GM21619 (cell line): ENCODE measurements around the gene STIP1.

Experiments used
- ATAC-seq: cut with Tn5 transposase; IDR thresholded peaks from one replicate; pipeline ENCODE4 v1.9.1; 2021; ENCODE audit not compliant: unreplicated experiment

Gene STIP1

DNA sequence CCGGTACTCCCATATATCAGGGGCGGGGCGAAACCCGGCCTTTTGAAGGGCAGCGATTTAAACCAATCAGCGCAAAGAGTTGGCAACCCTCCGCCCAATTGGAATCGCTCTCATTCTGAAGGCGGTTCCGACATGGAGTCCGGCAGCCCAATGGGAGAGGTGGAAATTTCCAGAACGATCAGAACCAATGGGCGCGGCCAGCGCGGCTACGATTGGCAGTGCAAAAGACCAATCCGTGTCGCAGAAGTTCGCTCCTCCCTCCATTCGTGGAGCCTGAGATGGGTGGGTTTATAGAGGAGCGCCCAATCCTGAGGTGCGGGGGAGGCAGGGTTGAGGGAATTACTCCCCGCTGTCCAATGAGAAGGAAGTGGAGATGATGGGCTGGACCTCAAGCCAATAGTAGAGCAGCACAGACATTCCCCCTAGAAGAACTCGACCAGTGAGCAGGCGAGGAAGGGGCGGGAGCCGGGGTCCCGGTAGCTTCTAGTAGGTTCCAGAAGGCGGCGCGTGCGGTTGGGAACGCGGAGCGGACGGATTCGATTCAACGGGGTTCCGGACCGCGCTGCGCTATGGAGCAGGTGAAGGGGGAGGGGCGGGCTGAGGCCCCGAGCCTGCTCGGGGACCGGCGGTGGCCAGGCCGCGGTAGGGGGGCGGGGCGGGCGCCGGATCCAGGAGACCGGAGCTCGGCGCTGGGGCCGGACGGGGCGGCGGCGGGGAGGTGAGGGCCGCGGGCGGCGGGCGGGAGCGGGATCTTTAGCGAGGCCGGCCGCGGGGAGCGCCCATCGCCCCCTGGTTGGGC, at the start of gene STIP1:
STIP1 (plus strand) TSS at position 479 of the 799 bp plus-strand sequence; CDS start at position 570, 91 bp downstream.
- peak; percentile 77 for ATAC-seq

DNA sequence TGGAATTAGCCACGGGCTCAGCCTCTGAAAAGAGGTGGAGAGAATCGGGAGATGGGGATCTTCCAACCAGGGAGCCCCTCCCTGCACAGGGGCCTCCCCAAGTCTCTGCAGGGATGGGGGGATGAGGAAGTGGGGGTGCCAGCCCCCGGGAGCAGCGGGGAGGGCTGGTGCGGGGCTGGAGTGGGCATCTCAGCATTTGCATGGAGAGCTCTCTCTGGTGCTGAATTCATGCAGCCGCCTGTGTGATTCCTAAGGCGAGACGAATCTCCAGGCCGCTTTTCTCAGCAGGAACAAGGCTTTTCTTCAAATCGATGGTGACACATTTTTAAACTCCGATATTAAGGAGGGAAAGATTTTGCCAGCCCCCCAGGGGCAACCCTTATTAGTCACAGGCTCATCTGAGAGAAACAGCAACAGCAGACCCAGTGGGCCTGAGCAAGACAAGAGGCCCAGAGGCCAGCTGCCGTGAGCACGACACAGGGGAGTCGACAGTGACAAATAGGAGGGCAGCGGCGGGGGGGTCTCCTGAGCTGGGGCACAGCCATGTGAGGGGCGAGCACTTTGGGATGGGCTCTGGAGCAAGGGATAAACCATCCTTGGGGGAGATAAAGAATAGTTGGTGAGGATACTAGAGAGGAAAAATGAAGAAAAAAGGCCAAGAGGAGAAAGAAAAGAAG, 49.1 kb upstream of the STIP1 start:
- ATAC-seq, result no peak

DNA sequence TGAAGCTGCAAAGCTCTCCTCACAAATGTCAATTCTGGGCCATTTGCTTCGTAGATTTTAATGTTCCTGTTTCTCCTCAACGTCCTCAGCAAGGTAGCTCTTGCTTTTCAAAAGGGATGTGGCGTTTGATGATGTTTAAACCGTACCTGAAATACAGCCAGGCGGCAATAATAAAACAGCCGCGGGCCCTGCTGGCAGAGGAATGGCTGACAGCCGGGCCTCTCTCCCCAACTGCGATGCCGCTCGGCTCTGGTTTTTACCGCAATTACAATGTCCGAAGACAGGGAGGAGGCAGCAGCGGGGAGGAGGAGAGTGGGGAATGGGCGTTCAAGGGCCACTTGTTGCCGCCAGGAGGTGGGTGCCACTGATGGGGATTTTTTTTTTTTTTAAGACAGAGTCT, 47.6 kb upstream of the STIP1 start:
- ATAC-seq, result no peak

DNA sequence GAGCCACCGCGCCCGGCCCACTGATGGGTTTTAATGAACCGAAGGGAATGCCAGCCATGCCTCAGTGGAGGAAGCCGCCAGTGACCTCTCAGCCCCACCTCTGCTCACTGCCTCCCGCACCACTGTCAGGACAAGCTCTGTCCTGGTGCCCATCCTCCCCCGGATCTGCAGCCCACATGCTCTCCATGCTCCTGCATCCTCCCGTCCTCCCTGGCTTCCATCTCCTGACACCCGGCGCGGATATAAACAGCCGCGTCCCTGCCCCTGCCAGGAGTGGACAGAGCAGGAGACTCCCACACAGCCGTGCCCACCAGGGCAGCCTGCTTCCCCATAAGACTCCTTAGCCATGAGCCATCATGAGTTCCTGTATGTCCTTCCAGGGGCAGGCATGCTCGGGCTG, 46.9 kb upstream of the STIP1 start:
- no peak for ATAC-seq

DNA sequence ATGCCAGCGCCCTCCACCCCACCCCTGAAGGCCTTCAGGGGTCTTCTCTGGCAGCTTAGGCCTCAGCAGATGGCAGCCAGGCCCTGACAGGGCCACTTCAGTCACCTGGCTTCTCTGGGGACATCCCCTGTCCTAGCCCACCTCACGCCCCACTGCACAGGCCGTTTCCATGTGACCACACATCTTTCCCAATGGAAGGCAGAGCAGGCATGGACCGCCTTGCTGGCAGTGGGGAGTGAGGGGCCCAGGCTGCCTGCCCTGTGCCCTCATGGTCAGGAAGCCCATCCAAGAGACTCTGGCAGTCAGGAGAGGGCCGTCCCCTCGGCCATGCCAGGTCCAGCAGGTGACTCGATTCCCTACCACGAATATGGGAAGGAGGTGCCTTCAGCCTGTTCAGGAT, 45.9 kb upstream of the STIP1 start:
- no peak for ATAC-seq

DNA sequence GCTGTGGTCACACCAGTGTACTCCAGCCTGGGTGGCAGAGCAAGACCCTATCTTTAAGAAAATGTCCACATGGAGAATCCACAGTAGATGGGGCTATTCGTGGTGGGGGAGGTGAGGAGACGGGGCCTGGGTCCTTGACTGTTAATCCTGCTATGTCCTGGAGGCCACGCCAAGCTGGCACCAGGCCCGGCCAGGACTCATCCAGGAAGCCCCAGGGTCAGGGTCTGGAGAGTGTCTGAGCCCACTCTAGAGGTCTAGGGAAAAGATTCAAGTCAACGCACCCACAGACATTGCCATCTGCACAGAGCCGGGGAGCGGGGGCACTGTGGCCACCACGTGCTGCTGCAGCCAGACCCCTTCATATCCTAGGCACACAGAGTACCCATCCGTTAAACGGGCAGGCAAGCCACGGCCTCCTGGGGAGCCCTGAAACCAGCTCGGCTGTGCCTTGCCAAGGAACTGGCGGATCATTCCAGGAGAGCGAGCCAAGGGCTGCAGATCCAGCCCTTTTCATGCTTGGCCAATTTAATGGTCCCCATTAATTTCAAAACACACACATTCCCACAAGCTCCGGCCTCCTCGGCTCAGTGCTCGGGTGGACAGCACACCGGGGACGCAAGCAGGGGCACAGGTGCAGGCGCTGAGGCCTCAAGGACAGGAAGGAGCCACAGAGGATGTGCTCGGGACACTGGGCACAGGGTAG, 44.7 kb upstream of the STIP1 start:
- ATAC-seq, result no peak

DNA sequence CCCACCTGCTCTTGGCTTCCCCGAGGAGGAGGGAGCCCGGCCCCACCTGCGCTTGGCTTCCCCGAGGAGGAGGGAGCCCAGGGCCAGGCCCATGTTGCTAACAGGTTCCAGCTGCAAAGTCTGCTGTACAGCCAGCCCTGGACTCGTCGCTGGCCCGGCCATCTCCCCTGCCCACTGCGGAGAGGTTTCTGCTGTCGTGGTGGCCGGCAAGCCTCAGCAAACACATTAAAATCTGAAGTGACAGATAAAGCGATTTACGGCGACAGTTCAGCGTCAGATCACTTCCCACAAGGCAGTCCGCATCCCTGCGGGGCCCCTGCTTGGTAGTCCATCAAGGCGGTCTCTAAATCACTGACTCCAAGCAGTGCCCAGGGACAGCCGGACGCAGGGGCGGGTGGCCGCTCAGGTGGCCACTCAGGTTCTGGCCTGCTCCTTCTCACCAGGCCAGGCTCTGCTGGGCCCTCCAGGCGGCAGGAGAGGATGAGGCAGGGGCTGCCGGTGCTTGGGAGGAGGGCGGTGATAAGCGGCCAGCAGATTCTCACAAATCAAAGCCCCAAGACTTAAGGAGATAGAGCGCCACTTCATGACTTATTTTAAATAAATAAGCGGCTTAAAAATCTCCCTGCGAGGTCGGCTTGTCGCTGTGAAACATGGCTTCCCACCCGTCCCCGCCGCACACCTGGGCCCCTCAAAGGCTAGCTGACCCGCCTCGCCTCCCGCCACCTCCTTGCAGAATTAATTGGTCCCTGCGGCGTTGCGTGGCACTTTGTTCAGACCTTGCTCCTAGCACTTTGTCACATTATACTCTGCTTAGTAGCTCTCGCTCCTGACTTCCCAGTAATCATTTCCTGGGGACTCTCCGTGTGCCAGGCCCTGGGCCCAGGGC, 41.1 kb upstream of the STIP1 start:
- ATAC-seq, result no peak

DNA sequence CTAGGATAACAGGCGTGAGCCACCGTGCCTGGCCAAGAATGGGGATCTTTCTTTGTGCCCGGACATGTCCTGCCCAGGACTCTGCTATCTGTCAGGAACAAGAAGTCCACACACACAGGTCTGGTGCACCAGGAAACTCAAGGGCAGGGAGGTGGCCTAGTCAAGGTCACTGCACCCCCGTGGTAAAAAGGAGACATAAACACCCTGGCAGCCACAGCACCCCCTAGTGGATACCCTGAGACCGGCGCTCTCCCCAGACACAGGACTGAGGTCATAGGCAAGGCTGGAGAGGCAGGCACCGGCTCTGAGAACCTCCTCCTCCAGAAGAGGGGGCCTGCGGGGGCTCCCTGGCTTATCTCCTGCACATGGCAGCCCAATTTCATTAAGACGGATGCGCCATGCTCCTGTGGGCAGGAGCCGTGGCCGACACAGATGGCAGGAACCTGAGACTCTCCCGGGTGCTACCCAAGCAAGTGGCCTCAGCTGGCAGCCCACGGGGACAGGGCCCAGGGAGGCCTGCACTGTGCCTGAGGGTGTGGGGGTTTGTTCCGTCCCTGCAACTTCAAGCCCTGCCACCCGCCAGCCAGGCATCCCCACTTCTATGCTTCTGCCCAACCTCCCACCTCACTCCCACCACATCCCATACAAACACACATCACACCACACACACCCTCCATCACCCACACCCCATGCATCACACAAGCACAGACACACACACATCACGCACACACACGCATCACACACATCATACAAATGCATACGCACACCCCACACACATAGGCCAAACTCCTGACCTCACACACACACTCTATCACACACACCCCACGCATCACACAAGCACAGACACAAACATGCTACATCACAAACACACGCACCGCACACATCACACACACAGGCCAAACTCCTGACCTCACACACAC, 39.7 kb upstream of the STIP1 start:
- ATAC-seq, result no peak

DNA sequence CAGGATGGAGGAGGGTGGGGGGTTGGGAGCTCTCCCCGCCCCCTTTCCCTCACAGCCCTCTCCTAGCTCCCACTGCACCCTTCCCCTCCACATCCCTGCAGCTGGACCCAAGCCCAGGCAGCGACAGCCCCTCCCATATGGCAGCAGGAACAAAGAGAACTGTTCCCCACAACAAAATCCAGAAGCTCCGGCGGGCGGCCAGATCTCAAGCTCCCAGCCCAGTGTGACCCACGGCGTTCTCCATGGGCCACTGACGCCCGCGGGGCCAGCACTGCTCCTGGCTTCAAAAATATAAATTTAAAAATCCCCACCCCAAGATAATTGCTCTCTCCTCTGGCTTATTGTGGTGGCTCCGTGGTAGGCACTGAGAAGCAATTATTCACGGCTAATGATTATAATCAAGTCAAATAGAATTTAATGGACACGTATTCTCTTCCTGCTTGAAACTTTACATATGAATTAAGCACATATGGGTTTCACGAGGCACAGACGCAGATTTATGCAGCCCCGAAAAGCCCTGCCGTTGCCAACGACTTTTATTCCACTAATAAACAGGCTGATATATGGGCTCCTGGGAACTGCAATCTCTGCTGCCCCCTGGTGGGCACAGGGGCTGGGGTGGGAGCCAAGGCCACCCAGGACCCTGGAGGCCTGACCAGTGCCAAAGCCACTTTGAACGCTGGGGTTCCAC, 37.6 kb upstream of the STIP1 start:
- no peak for ATAC-seq

DNA sequence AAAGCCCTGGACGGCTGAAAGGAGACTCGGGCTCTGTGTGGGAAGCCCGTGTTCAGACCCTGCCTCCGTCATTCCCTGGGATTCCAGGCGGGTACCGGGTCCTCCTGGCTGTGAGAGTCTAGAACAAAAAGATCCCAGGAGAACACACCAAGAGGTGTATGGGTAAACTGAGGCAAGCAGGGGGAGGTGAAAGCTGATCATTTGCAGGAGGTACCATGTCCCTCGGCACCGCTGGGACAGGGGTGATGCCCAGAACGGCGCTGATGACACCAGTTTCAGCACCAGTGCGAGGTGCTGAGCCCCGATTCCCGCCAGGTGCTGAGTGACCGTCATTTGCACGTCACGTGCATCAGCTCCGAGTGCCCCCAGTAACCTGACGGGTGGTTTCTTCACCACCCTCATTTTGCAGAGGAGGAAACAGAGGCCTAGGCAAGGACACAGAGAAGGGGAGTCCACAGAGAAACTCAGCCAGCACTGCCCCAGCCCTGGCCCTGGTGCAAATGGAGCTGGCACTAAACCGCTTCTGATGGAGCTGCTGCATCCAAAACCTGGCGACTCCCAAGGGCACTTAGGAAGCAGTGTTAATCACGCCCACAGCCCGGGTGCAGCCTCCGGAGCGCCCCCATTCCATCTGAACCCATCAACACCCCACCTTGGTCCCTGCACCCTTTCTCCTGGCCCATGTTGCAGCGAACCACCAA, 36.9 kb upstream of the STIP1 start:
- ATAC-seq, result no peak

DNA sequence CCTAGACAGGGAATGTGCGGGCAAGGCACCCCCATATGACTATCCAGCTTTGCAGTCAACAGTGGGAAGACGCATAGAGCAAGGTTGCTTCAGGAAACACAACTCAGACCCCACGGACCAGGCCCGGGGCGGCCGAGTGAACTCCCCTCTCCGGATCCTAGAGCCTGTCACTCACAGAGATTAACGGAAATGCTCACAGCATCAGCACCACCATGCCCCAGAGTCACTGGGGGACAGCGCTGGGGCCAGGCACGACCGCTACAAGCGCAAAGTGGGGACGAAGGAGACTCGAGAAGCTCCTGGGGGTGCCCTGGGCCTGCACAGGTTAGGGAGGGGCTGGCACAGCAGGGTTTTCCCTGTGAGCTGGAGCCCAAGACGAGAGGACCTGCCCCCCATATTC, 35.9 kb upstream of the STIP1 start:
- ATAC-seq, result no peak

DNA sequence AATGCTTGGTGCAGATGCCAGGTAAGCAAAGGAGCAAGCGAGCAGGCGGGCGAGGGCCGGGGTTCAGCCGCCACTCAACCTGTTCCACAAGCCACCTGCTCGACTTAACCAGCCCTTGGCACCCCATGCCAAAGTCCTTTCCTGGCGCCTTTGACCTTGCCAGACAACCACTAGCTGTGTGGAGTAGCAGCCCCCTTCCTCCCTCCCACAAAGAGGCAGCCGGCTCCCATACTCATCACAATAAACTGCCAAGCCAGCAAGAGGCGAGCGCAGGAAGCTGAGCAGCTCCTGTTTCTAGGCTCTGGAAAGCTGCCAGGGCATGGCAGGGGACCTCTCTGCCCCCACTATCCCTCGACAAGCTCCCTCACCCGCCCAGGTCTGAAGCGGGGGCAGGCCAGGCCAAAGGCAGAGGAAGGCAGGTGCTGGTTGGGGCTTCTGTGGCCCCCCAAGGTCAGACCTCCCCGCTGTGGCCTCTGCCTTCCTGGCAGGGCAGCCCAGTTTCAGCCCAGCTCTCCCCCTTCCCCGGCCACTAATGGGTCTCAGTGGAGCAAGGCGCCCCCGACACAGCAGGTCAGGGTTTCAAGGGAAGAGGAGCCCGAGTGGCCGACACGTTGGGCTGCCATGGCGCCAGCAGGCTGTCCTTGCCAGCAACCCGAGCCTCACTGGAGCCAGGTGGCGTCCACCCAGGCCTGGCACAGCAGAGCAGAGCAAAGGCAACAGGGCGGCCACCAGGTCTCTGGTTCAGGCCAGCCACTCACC, 35.3 kb upstream of the STIP1 start:
- ATAC-seq, result no peak

DNA sequence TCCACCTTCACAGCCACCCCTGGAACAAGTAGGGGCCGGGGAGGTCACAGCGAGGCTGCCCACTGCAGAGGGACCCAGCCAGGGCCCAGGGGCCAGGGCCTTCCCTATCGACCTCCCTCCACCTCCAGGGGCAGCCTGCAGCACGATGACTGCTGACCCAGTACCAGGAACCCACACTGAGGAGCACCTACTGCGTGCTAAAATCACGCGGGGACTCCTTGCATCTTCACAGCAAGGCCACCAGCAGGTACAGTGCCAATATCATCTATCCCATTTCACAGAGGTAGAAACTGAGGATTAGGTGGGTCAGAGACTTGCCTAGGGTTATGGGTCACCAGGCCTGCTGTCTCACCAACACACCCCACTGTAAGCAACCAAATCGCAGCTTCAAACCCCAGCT, 34.6 kb upstream of the STIP1 start:
- ATAC-seq, result no peak

DNA sequence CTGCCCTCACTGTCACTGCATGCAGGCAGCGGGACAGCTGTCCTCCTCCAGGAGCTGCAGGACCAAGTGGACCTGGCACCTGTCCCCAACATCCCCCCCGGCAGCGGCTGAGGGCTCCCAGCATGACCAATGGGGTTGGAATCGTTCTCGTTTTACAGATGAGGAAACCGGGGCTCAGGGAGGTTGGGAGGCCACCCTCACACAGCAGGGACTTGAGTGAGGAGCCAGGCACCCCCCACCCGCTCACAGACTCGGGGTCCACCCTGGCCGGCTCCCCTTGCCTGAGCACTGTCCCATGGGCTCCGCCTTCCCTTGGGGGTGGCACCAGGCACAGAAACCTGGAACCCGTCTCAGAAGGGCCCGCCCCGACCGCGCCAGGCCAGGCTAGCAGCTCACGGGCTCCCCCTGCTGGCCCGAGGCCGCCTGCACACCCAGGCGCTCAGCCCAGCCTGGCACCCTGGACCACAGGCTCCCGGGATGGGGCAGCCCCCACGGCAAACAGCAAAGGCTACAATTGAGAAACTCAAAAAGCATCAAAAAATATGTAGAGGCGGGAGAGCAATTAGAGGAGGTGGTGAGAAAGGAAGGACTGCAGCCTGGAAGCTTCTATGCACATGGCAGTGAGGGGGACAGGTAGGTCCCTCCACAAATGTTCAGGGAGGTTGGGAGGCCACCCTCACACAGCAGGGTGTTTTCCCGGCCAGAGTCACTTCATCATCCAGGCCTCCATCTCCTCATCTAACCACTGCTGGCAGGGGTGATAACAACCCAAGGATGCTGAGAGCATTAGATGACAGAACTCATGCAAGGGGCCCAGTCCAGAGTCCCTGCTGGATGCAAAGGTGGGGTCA, 32.9 kb upstream of the STIP1 start:
- peak; percentile 70 for ATAC-seq

DNA sequence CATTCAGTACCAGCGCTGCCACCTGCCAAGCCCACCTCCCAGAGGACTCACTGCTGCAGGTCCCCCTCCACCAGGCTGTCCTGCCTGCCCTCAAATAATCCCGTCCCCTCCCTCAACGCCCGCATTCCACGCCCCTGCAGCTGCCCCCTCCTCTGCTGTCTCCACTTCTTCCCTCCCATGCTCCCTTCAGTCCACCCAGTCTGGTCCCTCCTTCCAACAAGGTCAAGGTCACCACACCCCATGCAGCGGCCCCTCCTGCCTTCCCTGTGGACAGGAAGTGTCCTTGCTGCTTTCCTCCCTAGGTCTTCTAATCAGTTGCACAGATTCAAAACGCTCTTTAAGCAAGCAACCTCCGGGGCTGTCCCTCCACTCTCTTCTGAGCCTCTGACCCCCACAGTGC, 32.2 kb upstream of the STIP1 start:
- ATAC-seq, result no peak

DNA sequence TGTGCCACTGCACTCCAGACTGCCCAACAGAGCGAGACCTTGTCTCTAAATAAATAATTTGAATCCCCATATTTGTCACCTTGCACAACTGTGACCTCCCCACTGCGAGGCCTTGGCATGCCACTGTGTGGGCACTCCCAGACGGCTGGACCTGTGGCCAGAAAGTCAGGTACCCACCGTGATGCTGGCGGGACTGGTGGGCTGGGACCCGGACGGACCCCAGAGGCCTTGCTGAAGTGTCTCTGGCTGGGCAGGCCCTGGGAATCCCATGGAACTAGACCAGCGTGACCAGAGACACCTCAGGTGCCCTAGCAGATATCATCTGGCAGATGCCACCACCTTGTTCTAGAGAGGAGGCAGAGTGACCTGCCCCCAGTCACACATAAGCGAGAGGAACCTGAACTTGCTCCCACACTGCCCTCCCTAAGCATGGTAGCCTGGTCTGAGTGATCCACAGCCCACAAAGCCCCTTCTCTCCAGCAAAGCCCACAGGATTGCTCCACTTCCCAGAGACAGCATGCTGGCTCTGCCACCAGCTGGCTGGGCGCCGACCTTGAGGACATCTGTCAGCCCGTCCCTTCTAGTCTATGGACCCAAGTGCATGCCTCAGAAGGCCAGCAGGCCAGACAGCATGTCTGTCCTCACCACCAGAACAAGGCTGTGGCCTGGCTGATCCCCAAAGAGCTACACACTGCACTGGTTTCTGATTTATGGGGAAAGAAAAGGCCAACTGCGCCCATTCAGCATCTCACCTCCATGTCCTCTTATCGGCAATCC, 29.5 kb upstream of the STIP1 start:
- ATAC-seq, result no peak
